ENCODE data around the gene UGT1A8. TPM values are rescaled to one million over a fixed set of nuclear protein-coding genes. Genes with fewer than 3 reads are reported as not detected.
"Not testable (repeated sequence)": the region's sequence is repeated elsewhere in the genome, so short reads cannot be mapped to it uniquely, and the experiment has no call there.

UGT1A8 gene
- total and polyA plus RNA-seq, 7 donors, result not detected

DNA sequence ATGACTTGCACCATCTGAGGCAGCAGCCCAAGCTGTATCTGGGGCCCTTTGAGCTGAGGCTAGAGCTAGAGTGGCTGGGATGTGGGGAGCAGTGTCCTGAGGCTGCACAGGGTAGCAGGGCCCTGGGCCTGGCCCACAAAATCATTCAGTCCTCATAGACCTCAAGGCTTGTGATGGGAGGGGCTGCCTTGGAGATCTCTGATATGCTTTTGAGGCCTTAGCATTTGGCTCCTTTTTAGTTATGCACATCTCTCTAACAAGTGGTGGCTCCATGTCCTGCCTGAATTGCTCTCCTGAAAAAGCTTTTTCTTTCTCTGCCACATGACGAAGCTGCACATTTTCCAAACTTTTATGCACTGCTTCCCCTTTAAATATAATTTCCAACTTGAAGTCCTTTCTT, 11.8 kb upstream of the UGT1A8 start:
- Histone ChIP-seq H3K36me3 (ENCODE audit: insufficient read depth in 1 of 2, low read depth in 1 of 2) (no peaks in the 10 kb centered on the region), H3K27ac (no peak overlapping the region), H3K4me1 (no peaks in the 10 kb centered on the region), H3K4me3 (no peak overlapping the region), H3K27me3 (ENCODE audit: insufficient read depth in 3 of 3, low read length in 2 of 3) (peaks cover 0 to 3% (median 1%) of the 10 kb centered on the region in 3 donors), H3K9me3 (no peaks in the 10 kb centered on the region)
- no peak for ATAC-seq
- intact Hi-C loops (cut with DNase I), result no loop called here
- WGBS, 3 donors, result 78 to 90% (median 86%) methylated on average over 1 of the region's 1 CpG
- no peak for DNase-seq
- TF ChIP-seq, protein P1, sequence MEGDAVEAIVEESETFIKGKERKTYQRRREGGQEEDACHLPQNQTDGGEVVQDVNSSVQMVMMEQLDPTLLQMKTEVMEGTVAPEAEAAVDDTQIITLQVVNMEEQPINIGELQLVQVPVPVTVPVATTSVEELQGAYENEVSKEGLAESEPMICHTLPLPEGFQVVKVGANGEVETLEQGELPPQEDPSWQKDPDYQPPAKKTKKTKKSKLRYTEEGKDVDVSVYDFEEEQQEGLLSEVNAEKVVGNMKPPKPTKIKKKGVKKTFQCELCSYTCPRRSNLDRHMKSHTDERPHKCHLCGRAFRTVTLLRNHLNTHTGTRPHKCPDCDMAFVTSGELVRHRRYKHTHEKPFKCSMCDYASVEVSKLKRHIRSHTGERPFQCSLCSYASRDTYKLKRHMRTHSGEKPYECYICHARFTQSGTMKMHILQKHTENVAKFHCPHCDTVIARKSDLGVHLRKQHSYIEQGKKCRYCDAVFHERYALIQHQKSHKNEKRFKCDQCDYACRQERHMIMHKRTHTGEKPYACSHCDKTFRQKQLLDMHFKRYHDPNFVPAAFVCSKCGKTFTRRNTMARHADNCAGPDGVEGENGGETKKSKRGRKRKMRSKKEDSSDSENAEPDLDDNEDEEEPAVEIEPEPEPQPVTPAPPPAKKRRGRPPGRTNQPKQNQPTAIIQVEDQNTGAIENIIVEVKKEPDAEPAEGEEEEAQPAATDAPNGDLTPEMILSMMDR (IDR thresholded peaks at IDR 0.05), result no peak

- no peak for ATAC-seq
- H3K27ac ChIP-seq, result no peak overlapping the region
- no peak for DNase-seq
- H3K4me3 ChIP-seq, result no peak overlapping the region
- H3K4me1 ChIP-seq, result no peaks in the 10 kb centered on the region
- 73 to 79% (median 77%) methylated on average over 4 of the region's 4 CpGs for WGBS, 3 donors
- H3K9me3 ChIP-seq, result peaks cover 8% of the 10 kb centered on the region
- TF ChIP-seq, protein P1 (IDR thresholded peaks at IDR 0.05), result no peak
- H3K36me3 ChIP-seq (ENCODE audit: insufficient read depth in 1 of 2, low read depth in 1 of 2), result no peaks in the 10 kb centered on the region
- intact Hi-C loops (cut with DNase I), result no loop called here
- peaks cover 0 to 1% (median 0%) of the 10 kb centered on the region in 3 donors for H3K27me3 ChIP-seq (ENCODE audit: insufficient read depth in 3 of 3, low read length in 2 of 3)
Observed at GRCh38 chr2:233611284-233611683, 6.1 kb upstream of the UGT1A8 start.

GRCh38 chr2:233620204-233620603, 2.8 kb downstream of the UGT1A8 start:
- ATAC-seq (no peak), DNase-seq (no peak)
- intact Hi-C loops (cut with DNase I), result no loop called here
- peaks cover 0 to 4% (median 0%) of the 10 kb centered on the region in 3 donors for H3K27me3 ChIP-seq (ENCODE audit: insufficient read depth in 3 of 3, low read length in 2 of 3)
- no peak overlapping the region for H3K4me3 ChIP-seq
- no peaks in the 10 kb centered on the region for H3K9me3 ChIP-seq
- 73 to 83% (median 78%) methylated on average over 4 of the region's 4 CpGs for WGBS, 3 donors
- no peak overlapping the region for H3K27ac ChIP-seq
- TF ChIP-seq, protein P1 (IDR thresholded peaks at IDR 0.05), result no peak
- H3K4me1 ChIP-seq, result no peaks in the 10 kb centered on the region
- no peaks in the 10 kb centered on the region for H3K36me3 ChIP-seq (ENCODE audit: insufficient read depth in 1 of 2, low read depth in 1 of 2)

DNA sequence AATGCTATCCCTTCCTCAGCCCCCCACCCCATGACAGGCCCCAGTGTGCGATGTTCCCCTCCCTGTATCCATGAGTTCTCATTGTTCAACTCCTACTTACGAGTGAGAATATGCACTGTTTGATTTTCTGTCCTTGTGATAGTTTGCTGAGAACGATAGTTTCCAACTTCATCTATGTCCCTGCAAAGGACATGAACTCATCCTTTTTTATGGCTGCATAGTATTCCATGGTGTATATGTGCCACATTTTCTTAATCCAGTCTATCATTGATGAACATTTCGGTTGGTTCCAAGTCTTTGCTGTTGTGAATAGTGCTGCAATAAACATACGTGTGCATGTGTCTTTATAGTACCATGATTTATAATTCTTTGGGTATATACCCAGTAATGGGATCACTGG, 4.4 kb downstream of the UGT1A8 start:
- H3K9me3 ChIP-seq; H3K36me3 ChIP-seq (ENCODE audit: insufficient read depth in 1 of 2, low read depth in 1 of 2); H3K4me3 ChIP-seq; ATAC-seq; H3K27me3 ChIP-seq (ENCODE audit: insufficient read depth in 3 of 3, low read length in 2 of 3); H3K27ac ChIP-seq; intact Hi-C loops (cut with DNase I); H3K4me1 ChIP-seq; DNase-seq: not testable (repeated sequence)
- WGBS, 3 donors, result 92 to 95% (median 92%) methylated on average over 5 of the region's 5 CpGs

DNA sequence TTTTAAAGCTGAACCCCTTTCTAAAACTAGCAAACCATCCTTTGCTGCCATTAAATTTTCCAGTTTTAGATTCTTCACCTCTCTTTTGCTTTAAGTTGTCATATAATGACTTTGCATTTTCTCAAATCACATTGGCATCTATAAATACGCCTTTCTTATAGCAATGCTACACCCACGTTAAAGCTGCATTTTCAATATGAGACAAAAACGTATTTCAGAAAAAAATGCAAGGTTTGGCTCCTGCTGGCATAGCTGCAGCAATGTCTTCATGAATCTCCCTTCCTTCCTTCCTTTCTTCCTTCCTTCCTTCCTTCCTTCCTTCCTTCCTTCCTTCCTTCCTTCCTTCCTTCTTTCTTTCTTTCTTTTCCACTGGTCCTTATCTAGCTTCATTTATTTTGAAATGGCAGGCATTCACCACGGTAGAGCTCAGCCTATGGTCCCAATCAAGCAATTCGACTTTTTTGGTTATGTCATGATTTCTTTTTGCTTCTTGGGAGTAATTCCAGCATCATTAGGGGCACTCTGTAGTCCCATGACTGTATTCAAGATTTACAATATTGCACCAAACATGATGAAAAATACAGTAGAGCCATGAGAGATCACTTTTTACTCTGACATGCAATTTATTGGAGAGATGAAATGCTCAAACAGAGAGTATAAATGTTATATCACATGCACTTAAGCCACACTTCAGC, 10.0 kb downstream of the UGT1A8 start:
- H3K9me3 ChIP-seq, result peaks cover 5% of the 10 kb centered on the region
- no peak overlapping the region for H3K27ac ChIP-seq
- no peaks in the 10 kb centered on the region for H3K36me3 ChIP-seq (ENCODE audit: insufficient read depth in 1 of 2, low read depth in 1 of 2)
- 57 to 66% (median 61%) methylated on average over 5 of the region's 5 CpGs for WGBS, 3 donors
- no peak for DNase-seq
- TF ChIP-seq, protein P1 (IDR thresholded peaks at IDR 0.05), result no peak
- no peak for ATAC-seq
- peaks cover 0 to 4% (median 0%) of the 10 kb centered on the region in 3 donors for H3K27me3 ChIP-seq (ENCODE audit: insufficient read depth in 3 of 3, low read length in 2 of 3)
- no peak overlapping the region for H3K4me3 ChIP-seq
- no peaks in the 10 kb centered on the region for H3K4me1 ChIP-seq
- intact Hi-C loops (cut with DNase I), result no loop called here

- H3K27me3 ChIP-seq (ENCODE audit: insufficient read depth in 3 of 3, low read length in 2 of 3); H3K9me3 ChIP-seq; H3K4me3 ChIP-seq; H3K36me3 ChIP-seq (ENCODE audit: insufficient read depth in 1 of 2, low read depth in 1 of 2); intact Hi-C loops (cut with DNase I); ATAC-seq; H3K4me1 ChIP-seq; DNase-seq; H3K27ac ChIP-seq: not testable (repeated sequence)
- WGBS, 3 donors, result 80 to 83% (median 81%) methylated on average over 10 of the region's 10 CpGs
Observed at GRCh38 chr2:233636306-233636705, 18.9 kb downstream of the UGT1A8 start, which contains the start of gene UGT1A10. Gene UGT1A10 (plus strand): TSS chr2:233636448. CDS start chr2:233636523, 75 bp downstream.
